GM19455 (cell line): ENCODE measurements around the gene FGF14.

Experiments
- ATAC-seq: cut with Tn5 transposase; IDR thresholded peaks from one replicate; pipeline ENCODE4 v1.9.1; 2021; ENCODE audit not compliant: unreplicated experiment

FGF14 gene

GRCh38 chr13:102260256-102260655, 141.6 kb downstream of the FGF14 start:
- no peak for ATAC-seq

- ATAC-seq = no peak
Observed at GRCh38 chr13:102255409-102255808, 146.4 kb downstream of the FGF14 start.

GRCh38 chr13:102251817-102252216, 150.0 kb downstream of the FGF14 start:
- no peak for ATAC-seq

GRCh38 chr13:102250448-102250847, 151.4 kb downstream of the FGF14 start:
- no peak for ATAC-seq

- no peak for ATAC-seq
Observed at GRCh38 chr13:102244607-102245227, 157.1 kb downstream of the FGF14 start.

- ATAC-seq = no peak
Observed at GRCh38 chr13:102240110-102240509, 161.7 kb downstream of the FGF14 start.

GRCh38 chr13:102237230-102237629, 164.6 kb downstream of the FGF14 start:
- no peak for ATAC-seq

- no peak for ATAC-seq
Observed at GRCh38 chr13:102236830-102237229, 165.0 kb downstream of the FGF14 start.

- no peak for ATAC-seq
Observed at GRCh38 chr13:102236341-102236740, 165.5 kb downstream of the FGF14 start.

GRCh38 chr13:102235689-102236088, 166.2 kb downstream of the FGF14 start:
- no peak for ATAC-seq

GRCh38 chr13:102234618-102235017, 167.2 kb downstream of the FGF14 start:
- ATAC-seq = no peak

- no peak for ATAC-seq
Observed at GRCh38 chr13:102233566-102234208, 168.2 kb downstream of the FGF14 start.

- no peak for ATAC-seq
Observed at GRCh38 chr13:102231479-102231878, 170.4 kb downstream of the FGF14 start.

GRCh38 chr13:102227741-102228140, 174.1 kb downstream of the FGF14 start:
- ATAC-seq = no peak

- ATAC-seq = no peak
Observed at GRCh38 chr13:102226591-102226990, 175.3 kb downstream of the FGF14 start.

GRCh38 chr13:102225892-102226291, 176.0 kb downstream of the FGF14 start:
- ATAC-seq = no peak

- no peak for ATAC-seq
Observed at GRCh38 chr13:102220681-102221228, 181.1 kb downstream of the FGF14 start.

- ATAC-seq = no peak
Observed at GRCh38 chr13:102214956-102215355, 186.9 kb downstream of the FGF14 start.

- no peak for ATAC-seq
Observed at GRCh38 chr13:102212729-102213128, 189.1 kb downstream of the FGF14 start.

GRCh38 chr13:102208347-102208746, 193.5 kb downstream of the FGF14 start:
- ATAC-seq = no peak

- ATAC-seq = no peak
Observed at GRCh38 chr13:102207680-102208342, 194.0 kb downstream of the FGF14 start.

- no peak for ATAC-seq
Observed at GRCh38 chr13:102203718-102204117, 198.1 kb downstream of the FGF14 start.
